GM10266 (cell line): ENCODE results near the gene GOLGB1.
"Not testable (repeated sequence)": the region's sequence is repeated elsewhere in the genome, so short reads cannot be mapped to it uniquely, and the experiment has no call there.

Source experiments
- DNase-seq: peaks from one replicate; pipeline ENCODE4 v3.0.0; 2012; ENCODE audit errors: extremely low spot score
- CTCF ChIP-seq: IDR thresholded peaks from 2 replicates; pipeline ENCODE4 v1.5.1; 2012; ENCODE audit warnings: mild to moderate bottlenecking, low read depth; ENCODE audit not compliant: control insufficient read depth, insufficient read depth; ENCODE audit errors: missing control alignments

The GOLGB1 gene

GRCh38 chr3:121781611-121782010 is 32.1 kb upstream of the GOLGB1 start:
- DNase-seq: no peak
- TF ChIP-seq CTCF: no peak

- not testable (repeated sequence) for DNase-seq
Observed at GRCh38 chr3:121775095-121775494, 25.6 kb upstream of the GOLGB1 start.

- TF ChIP-seq CTCF: no peak
- DNase-seq: no peak
Observed at GRCh38 chr3:121769246-121769645, 19.7 kb upstream of the GOLGB1 start.

- DNase-seq: no peak
Observed at GRCh38 chr3:121768452-121768851, 18.9 kb upstream of the GOLGB1 start.

GRCh38 chr3:121759541-121760202 is 10.1 kb upstream of the GOLGB1 start:
- no peak for TF ChIP-seq CTCF
- DNase-seq: no peak

More at GRCh38 chr3:121768452-121768851, 18.9 kb upstream of the GOLGB1 start:
- TF ChIP-seq CTCF: no peak

GRCh38 chr3:121758727-121759450 is 9.3 kb upstream of the GOLGB1 start:
- no peak for DNase-seq

More at GRCh38 chr3:121758727-121759450, 9.3 kb upstream of the GOLGB1 start:
- TF ChIP-seq CTCF: no peak
